ENCODE data around the gene CD63.
A peak's percentile ranks its signal among the peaks of the same experiment; 100 is the strongest.

The CD63 gene

DNA sequence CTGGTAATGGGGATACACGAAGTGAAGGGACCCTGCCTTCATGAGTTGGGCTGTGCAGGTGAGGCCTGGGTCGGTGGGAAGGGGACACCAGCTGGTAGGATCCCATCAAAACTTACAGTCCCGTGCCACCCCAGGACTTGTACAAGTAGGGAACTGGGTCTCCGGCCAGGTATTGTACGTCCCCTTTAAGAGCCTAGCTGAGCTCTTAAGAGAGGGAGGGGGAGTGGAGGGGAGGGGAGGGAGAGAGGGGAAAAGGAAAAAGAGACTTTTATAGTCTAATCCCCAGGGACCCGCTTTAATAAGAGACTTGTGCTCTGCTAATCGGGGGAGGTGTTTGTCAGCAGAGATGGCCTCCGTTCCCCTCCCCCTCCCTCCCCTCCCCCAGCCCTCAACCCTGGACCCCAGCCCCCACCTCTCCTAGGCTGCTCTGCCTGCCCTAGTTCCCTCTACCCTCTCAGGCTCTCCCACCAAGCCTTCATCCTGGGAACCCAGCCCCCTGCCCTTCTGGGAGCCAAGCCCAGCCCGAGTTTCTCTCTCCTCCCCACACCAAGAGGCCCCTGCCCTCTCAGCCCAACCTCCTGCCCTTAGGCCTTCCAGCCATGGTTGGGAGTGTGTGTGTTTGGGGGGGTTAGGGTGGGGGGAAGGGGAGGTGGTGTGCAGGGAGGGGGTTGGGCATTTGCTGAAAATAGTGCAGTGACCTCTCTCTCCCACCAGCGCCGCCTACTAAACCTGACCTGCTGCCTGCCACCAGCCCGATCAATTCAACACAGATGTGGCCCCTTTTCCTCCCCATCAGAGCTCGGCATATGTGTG lies 16.8 kb upstream of the CD63 start:
- DNase-seq (ENCODE audit: extremely low read depth, low read depth): no peak
- TF ChIP-seq, protein P1, sequence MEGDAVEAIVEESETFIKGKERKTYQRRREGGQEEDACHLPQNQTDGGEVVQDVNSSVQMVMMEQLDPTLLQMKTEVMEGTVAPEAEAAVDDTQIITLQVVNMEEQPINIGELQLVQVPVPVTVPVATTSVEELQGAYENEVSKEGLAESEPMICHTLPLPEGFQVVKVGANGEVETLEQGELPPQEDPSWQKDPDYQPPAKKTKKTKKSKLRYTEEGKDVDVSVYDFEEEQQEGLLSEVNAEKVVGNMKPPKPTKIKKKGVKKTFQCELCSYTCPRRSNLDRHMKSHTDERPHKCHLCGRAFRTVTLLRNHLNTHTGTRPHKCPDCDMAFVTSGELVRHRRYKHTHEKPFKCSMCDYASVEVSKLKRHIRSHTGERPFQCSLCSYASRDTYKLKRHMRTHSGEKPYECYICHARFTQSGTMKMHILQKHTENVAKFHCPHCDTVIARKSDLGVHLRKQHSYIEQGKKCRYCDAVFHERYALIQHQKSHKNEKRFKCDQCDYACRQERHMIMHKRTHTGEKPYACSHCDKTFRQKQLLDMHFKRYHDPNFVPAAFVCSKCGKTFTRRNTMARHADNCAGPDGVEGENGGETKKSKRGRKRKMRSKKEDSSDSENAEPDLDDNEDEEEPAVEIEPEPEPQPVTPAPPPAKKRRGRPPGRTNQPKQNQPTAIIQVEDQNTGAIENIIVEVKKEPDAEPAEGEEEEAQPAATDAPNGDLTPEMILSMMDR (IDR thresholded peaks at IDR 0.05; ENCODE audit: low read depth, low read length, missing control alignments): no peak
- H3K4me3 ChIP-seq (replicated peaks; ENCODE audit: low read depth, low read length): peak overlapping the region; percentile 77

DNA sequence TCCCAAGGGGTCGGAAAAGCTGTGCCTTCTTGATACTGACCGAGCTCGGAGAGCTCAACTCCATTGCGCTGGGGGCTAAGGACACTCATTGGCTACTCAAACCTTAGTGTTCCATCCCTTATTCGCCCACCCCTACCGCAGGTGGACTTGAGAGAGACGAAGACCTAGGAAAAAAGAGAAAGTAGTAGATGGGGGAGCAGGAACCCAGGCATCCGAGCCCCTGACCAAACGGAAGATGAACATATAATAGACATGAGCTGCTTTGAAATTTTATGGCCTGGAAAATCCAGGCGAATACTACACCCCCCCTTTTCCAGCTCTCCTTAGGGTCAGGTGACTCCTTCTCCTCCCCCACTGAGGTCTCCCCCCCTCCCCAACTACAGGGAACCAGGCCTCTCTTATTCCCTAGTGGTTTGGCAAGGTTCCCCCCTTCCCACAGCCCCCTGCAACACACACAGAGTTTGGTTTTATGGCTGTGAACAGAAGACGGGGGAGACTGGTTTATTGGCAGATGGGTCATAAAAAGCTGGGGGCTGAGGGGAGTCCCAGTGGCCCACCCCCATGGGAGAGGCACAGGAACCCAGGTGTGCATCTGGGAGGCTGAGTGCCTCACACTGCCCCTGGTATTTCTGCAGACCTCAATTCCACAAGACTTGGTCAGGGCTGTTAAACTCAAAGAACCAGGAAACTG lies 15.7 kb upstream of the CD63 start:
- TF ChIP-seq, protein P1 (IDR thresholded peaks at IDR 0.05; ENCODE audit: low read depth, low read length, missing control alignments): no peak
- peak overlapping the region; percentile 77 for H3K4me3 ChIP-seq (replicated peaks; ENCODE audit: low read depth, low read length)
- DNase-seq (ENCODE audit: extremely low read depth, low read depth): no peak

GRCh38 chr12:55743406-55744339 lies 14.9 kb upstream of the CD63 start:
- TF ChIP-seq, protein P1 (IDR thresholded peaks at IDR 0.05; ENCODE audit: low read depth, low read length, missing control alignments): no peak
- DNase-seq (ENCODE audit: extremely low read depth, low read depth): no peak
- peak overlapping the region; percentile 77 for H3K4me3 ChIP-seq (replicated peaks; ENCODE audit: low read depth, low read length)

DNA sequence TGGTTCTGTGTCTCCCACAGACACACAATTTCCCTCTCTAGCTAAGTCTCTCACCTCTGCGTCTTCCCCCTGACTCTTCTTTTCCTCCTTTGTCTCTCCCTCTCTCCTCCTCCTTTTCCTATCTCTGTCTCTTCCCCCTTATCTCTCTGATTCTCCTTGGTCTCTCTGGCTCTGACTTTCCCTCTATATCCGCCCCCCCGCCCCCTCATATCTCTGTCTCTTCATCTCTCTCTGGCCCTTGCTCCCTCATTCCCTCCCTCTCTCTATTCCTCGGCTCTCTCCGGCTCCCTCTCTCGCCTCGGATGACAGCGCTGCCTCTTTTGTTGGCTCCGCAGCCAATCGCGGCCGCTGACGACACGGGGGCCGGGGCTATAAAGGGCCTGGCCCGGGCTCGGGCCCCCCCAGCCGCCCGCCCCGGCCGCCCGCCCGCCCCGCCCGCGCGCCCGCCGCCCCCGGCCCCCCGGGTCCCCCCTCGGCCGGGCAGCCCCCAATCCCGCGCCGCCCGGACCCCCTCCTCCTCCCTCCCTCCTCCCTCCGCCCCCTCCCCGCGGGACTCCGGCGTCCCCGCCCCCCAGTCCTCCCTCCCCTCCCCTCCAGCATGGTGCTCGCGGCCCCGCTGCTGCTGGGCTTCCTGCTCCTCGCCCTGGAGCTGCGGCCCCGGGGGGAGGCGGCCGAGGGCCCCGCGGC lies 14.1 kb upstream of the CD63 start, which contains the start of gene GDF11:
Gene GDF11, plus strand, starts transcription at position 404 of the 687 bp plus-strand sequence. Its CDS starts 195 bp downstream, at position 599.
- H3K4me3 ChIP-seq (replicated peaks; ENCODE audit: low read depth, low read length): peak within 1 kb of the TSS; percentile 77
- no peak for DNase-seq (ENCODE audit: extremely low read depth, low read depth)
- TF ChIP-seq, protein P1 (IDR thresholded peaks at IDR 0.05; ENCODE audit: low read depth, low read length, missing control alignments): no peak

DNA sequence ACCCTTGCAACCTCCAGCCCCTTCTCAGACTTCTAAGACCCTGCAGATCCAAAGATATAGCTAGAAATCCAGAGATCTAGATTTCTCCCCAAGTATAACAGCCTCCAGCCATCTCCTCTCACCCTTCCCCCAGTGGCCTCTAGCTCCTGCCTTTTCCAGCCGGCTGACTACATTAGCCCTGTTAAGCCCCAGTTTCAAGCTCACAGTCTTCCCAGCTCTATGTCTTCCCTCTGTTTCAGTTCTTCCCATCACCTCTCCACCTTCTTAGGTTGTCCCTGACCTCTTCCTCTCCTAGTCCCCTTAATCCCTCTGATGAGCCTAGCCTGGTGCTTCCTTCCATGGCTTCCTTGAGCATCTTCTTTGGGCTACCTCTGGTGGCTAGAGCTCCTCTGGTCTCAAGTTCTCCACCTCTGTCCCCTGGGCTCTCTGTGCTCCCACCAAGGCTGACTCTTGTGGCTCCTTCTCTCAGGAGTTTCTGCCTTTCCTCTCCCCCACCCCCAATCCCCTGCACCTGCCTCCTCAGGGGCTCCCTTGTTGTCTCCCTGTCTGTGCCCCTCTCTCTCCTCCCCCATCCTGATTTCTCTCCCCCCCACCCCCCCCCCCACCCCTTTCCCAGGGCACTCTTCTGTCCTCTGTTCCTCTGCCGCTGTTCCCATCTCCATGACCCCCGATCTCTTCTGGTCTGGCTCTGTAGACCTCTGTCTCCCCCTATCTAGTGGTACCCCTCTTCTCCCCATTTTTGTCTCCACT lies 13.3 kb upstream of the CD63 start:
- H3K4me3 ChIP-seq (replicated peaks; ENCODE audit: low read depth, low read length): peak overlapping the region; percentile 38
- TF ChIP-seq, protein P1 (IDR thresholded peaks at IDR 0.05; ENCODE audit: low read depth, low read length, missing control alignments): no peak
- DNase-seq (ENCODE audit: extremely low read depth, low read depth): no peak
